Uterus (tissue), 4 donors: ENCODE data around the gene ZMAT5. TPM values are rescaled to one million over a fixed set of nuclear protein-coding genes. Genes with fewer than 3 reads are reported as not detected.

Experiments used
- DNase-seq, 2 donors: peaks; one replicate each; pipeline ENCODE4 v3.0.0-alpha.2; 2019 to 2020
- H3K27ac ChIP-seq, 2 donors: fragments of 200-600 bp; sonication (generic); 1 replicate in 1 of 2; 2 replicates in 1 of 2; pipeline ENCODE4 v1.5.1; 2016 to 2018
- H3K27me3 ChIP-seq, 2 donors: fragments of 200-600 bp; sonication (generic); one replicate each; pipeline ENCODE4 v1.5.1; 2018 to 2019; ENCODE audit warnings: control low read depth in 1 of 2
- H3K36me3 ChIP-seq, 2 donors: fragments of 200-600 bp; sonication (generic); one replicate each; pipeline ENCODE4 v1.5.1; 2019; ENCODE audit warnings: control low read depth in 1 of 2
- H3K4me1 ChIP-seq, 2 donors: fragments of 200-600 bp; sonication (generic); one replicate each; pipeline ENCODE4 v1.5.1; 2018 to 2019; ENCODE audit warnings: control low read depth in 1 of 2
- H3K4me3 ChIP-seq, 2 donors: fragments of 200-600 bp; sonication (generic); 1 replicate in 1 of 2; 2 replicates in 1 of 2; pipeline ENCODE4 v1.5.1; 2018 to 2019; ENCODE audit warnings: mild to moderate bottlenecking in 1 of 2
- H3K9me3 ChIP-seq, 2 donors: fragments of 200-600 bp; sonication (generic); one replicate each; pipeline ENCODE4 v1.5.1; 2019; ENCODE audit warnings: control low read depth in 1 of 2
- POLR2A ChIP-seq, 2 donors: fragments of 450-650 bp; IDR thresholded peaks; one replicate each; pipeline ENCODE4 v1.6.1; 2016; ENCODE audit warnings: antibody characterized with exemption in 2 of 2, mild to moderate bottlenecking in 1 of 2, moderate library complexity in 1 of 2
- intact Hi-C: fragments of 100-400 bp; cut with DNase I; formaldehyde crosslinking; loops from one replicate; pipeline ENCODE4 v1.15.1; 2023; ENCODE audit warnings: low total_unique reads
- total RNA-seq, 4 donors: library from RNA; depleted of rRNA in 3 of 4; stranded (reverse); fragments of >200 nt in 3 of 4; gene quantifications; one replicate each; pipeline versions ENCODE4 v1.1.0 to v1.2.4, GENCODE V29; 2014 to 2023
- TF ChIP-seq, protein P1 (sequence below), 4 experiments: fragments of 200-600 bp in 2 of 4; fragments of 450-650 bp in 2 of 4; sonication (generic) in 2 of 4; IDR thresholded peaks; one replicate each; pipeline ENCODE4 v1.5.1; 2016 to 2019; ENCODE audit warnings: antibody characterized with exemption in 4 of 4, mild to moderate bottlenecking in 2 of 4, moderate library complexity in 1 of 4
- donor health status: DM: yes; HTN: yes; CAD: no.

ZMAT5 gene, protein sequence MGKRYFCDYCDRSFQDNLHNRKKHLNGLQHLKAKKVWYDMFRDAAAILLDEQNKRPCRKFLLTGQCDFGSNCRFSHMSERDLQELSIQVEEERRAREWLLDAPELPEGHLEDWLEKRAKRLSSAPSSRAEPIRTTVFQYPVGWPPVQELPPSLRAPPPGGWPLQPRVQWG
- 10 to 100 TPM; 12.0 to 47.4 (median 23.4) TPM for total RNA-seq

DNA sequence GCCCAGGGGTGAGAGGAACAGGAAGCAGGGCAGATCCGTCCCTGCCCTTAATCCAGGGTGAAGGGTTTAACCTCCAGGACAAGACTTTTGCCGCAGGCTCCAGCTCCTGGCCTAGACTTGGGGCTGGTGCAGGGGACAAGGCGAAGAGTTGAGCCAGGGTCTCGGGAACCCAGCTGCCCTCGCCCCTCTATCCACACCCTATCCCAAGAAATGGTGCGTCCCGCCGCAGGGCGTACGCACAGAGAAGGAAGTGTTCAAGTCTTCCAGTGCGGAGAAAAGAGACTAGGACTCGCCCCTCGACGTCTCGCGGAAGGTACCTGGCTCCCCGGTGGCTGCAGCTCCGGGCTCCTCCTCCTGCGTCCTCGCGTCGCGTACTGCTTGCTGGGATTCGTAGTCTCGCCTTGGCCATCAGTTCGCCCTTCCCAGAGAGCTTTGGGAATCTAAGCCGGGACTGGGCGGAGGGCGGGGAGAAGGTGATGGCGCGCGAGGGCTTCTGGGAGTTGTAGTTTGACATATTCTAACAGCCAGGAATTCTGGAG, at the start of gene ZMAT5:
ZMAT5 (minus strand) TSS at position 376 of the 539 bp plus-strand sequence. CDS start 18,463 bp downstream, outside the sequence.
- intact Hi-C loops: no loop called here
- Histone ChIP-seq H3K36me3 (no peaks in the 10 kb centered on the region), H3K27ac (peak within 1 kb of the TSS; percentile 86), H3K9me3 (no peaks in the 10 kb centered on the region), H3K4me3 (peak within 1 kb of the TSS; percentile 91 to 94), H3K4me1 (peaks cover 7 to 11% of the 10 kb centered on the region in 2 donors), H3K27me3 (no peaks in the 10 kb centered on the region)
- peak; percentile 56 to 76 for TF ChIP-seq POLR2A (IDR thresholded peaks at IDR 0.05)
- TF ChIP-seq, protein P1, sequence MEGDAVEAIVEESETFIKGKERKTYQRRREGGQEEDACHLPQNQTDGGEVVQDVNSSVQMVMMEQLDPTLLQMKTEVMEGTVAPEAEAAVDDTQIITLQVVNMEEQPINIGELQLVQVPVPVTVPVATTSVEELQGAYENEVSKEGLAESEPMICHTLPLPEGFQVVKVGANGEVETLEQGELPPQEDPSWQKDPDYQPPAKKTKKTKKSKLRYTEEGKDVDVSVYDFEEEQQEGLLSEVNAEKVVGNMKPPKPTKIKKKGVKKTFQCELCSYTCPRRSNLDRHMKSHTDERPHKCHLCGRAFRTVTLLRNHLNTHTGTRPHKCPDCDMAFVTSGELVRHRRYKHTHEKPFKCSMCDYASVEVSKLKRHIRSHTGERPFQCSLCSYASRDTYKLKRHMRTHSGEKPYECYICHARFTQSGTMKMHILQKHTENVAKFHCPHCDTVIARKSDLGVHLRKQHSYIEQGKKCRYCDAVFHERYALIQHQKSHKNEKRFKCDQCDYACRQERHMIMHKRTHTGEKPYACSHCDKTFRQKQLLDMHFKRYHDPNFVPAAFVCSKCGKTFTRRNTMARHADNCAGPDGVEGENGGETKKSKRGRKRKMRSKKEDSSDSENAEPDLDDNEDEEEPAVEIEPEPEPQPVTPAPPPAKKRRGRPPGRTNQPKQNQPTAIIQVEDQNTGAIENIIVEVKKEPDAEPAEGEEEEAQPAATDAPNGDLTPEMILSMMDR (IDR thresholded peaks at IDR 0.05): peak in 1 of 4 experiments; percentile 16
- DNase-seq: peak; percentile 90 to 95

DNA sequence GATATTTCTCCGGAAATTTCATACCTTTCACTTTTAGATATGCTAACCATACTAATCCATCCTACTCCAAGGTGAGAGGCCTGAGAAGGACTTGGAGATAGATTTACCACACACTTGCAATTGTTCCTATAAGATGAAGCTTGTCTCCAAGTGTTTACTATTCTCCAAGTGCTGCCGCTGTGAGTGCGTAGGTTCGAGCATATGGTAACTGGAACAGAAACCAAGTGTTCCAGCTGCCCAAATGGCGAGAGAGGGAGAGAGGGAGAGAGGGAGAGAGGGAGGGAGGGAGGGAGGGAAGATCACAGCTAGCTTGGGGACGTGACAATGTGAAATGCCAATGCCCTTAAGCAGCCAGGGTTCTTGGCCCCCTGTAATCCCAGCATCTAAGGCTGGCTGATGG, 49.7 kb upstream of the ZMAT5 start:
- TF ChIP-seq POLR2A (IDR thresholded peaks at IDR 0.05): no peak
- TF ChIP-seq, protein P1 (IDR thresholded peaks at IDR 0.05): no peak
- no peaks in the 10 kb centered on the region for H3K27me3 ChIP-seq
- H3K4me1 ChIP-seq: no peaks in the 10 kb centered on the region
- H3K36me3 ChIP-seq: no peaks in the 10 kb centered on the region
- no peak overlapping the region for H3K4me3 ChIP-seq
- no peak for DNase-seq
- no peaks in the 10 kb centered on the region for H3K9me3 ChIP-seq
- H3K27ac ChIP-seq: no peak overlapping the region
- intact Hi-C loops: no loop called here

DNA sequence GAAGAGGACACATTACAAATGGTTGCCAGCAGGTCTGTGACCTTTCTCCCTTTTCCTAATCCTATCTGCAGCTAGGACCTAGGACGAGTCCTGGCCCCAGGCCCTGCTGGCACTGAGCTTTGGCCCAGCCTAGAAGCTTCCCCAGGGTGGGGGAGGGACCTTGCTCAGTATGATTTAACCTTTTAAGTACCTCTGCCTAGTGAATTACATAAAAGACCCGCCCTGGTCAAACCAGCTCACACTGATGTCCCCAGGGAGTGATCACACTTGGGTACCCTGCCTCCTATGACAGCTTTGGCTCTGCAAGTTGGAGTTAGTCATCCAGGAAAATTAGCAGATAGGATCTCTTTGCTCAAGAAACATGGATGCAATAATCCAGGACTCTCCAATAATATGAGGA, 49.3 kb upstream of the ZMAT5 start:
- no peak overlapping the region for H3K27ac ChIP-seq
- H3K4me1 ChIP-seq: no peaks in the 10 kb centered on the region
- no peak overlapping the region for H3K4me3 ChIP-seq
- intact Hi-C loops: no loop called here
- no peaks in the 10 kb centered on the region for H3K36me3 ChIP-seq
- no peaks in the 10 kb centered on the region for H3K27me3 ChIP-seq
- peak in 1 of 2 donors; percentile 45 for DNase-seq
- no peaks in the 10 kb centered on the region for H3K9me3 ChIP-seq
- TF ChIP-seq, protein P1 (IDR thresholded peaks at IDR 0.05): no peak

DNA sequence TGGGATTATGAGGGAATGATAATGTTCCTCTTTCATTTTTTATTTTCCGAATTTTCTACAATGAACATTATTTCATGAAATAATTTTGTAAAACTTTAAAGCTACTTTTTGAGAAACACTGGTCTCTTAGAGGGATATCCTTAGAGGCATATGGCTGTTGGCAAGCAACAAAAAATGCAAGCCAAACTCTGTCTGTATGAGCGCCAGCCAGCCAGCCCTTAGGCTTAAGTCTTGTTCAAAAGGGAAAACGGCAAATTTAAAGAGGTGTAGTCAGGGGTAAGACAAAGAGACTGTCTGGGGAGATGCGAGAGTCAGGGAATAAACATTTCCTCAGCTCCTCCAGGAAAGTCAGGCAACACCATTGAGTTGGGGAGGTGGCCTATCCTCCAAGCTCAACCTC, 48.8 kb upstream of the ZMAT5 start:
- intact Hi-C loops: no loop called here

DNA sequence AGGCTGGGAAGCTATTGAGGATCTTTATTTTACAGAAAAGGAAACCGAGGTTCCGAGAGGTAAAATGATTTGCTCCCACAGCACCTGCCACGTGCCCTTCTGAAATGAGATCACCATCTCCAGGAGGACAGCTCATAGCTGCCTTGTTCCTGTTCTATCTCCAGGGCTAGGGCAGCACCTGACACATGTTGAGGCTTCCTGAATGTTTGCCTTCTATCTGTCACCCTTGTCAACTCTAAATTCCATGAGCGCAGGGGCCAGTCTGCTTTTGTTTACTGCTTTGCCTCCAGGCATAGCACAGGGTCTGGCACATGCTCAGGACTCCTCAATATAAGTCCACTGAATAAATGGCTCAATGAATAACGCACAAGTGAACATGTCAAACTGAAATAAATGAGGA, 47.2 kb upstream of the ZMAT5 start:
- H3K9me3 ChIP-seq: no peaks in the 10 kb centered on the region
- H3K4me1 ChIP-seq: no peaks in the 10 kb centered on the region
- no peaks in the 10 kb centered on the region for H3K27me3 ChIP-seq
- no peak overlapping the region for H3K4me3 ChIP-seq
- no peak overlapping the region for H3K27ac ChIP-seq
- TF ChIP-seq POLR2A (IDR thresholded peaks at IDR 0.05): no peak
- TF ChIP-seq, protein P1 (IDR thresholded peaks at IDR 0.05): no peak
- intact Hi-C loops: no loop called here
- DNase-seq: no peak
- H3K36me3 ChIP-seq: no peaks in the 10 kb centered on the region

More for the DNA sequence above, 48.8 kb upstream of the ZMAT5 start:
- H3K27me3 ChIP-seq: no peaks in the 10 kb centered on the region
- H3K36me3 ChIP-seq: no peaks in the 10 kb centered on the region
- DNase-seq: no peak
- H3K4me3 ChIP-seq: no peak overlapping the region
- TF ChIP-seq, protein P1 (IDR thresholded peaks at IDR 0.05): no peak
- TF ChIP-seq POLR2A (IDR thresholded peaks at IDR 0.05): no peak
- no peak overlapping the region for H3K27ac ChIP-seq
- no peaks in the 10 kb centered on the region for H3K4me1 ChIP-seq
- no peaks in the 10 kb centered on the region for H3K9me3 ChIP-seq
